HepG2 (cell line): ENCODE results near the gene FAM163B. TPM values are rescaled to one million over a fixed set of nuclear protein-coding genes. Genes with fewer than 3 reads are reported as not detected.

Source experiments
- ATAC-seq: fragments of 200-7000 bp; cut with Tn5 transposase; 3 replicates; pipeline ENCODE4 v1.9.1; 2020; ENCODE audit warnings: mild to moderate bottlenecking, moderate library complexity
- BruUV-seq: library from RNA; stranded (reverse); fragments of 400-500 nt; replicated peaks from 2 replicates; lab custom pipeline; 2021; lab: Mats Ljungman, UMichigan
- CTCF ChIA-PET: fragments of 300-600 bp; formaldehyde crosslinking; extraction: SDS; loops from one replicate; lab custom pipeline; 2021; ENCODE audit warnings: low total read pairs, inconsistent platforms, low intra/inter-chr PET ratio; lab: Yijun Ruan, JAX
- POLR2A ChIA-PET: fragments of 350-600 bp; sonication (Branson Sonifier 250); formaldehyde crosslinking; loops from one replicate; lab custom pipeline; 2020; ENCODE audit warnings: antibody characterized with exemption, inconsistent platforms; lab: Yijun Ruan, JAX
- DNase-seq: peaks from one replicate; pipeline ENCODE4 v3.0.0-alpha.2; 2015; ENCODE audit warnings: low spot score
- FAIRE-seq: peaks from 3 replicates; lab custom pipeline; 2011; peaks lifted over from hg19 to GRCh38; lab: Jason Lieb, UNC
- H2AFZ ChIP-seq: one replicate; pipeline ENCODE4 v1.6.1; 2011; ENCODE audit warnings: low read length, inconsistent platforms
- H3K27ac ChIP-seq: fragments of 300-600 bp; 3 replicates; pipeline ENCODE4 v1.8.0; 2011; ENCODE audit warnings: mixed run types, mild to moderate bottlenecking, mixed read lengths, low read length, inconsistent platforms; ENCODE audit not compliant: insufficient read depth; ENCODE audit errors: extremely low read length
- H3K27me3 ChIP-seq, 2 experiments: fragments of 200-600 bp in 1 of 2; 2 replicates in 1 of 2; 3 replicates in 1 of 2; pipeline versions ENCODE4 v1.6.0 to v1.8.0; 2011; ENCODE audit warnings: low read length in 2 of 2, mild to moderate bottlenecking in 2 of 2, moderate library complexity in 2 of 2, inconsistent platforms in 1 of 2; ENCODE audit not compliant: insufficient read depth in 2 of 2, control insufficient read depth in 1 of 2
- H3K36me3 ChIP-seq, 2 experiments: fragments of 200-600 bp in 1 of 2; replicated peaks in 1 of 2; 2 replicates in 1 of 2; 3 replicates in 1 of 2; pipeline versions ENCODE4 v1.5.1 to v1.8.0; 2011; ENCODE audit warnings: low read length in 2 of 2, inconsistent platforms in 1 of 2; ENCODE audit not compliant: insufficient read depth in 2 of 2, control insufficient read depth in 1 of 2
- H3K4me1 ChIP-seq: 2 replicates; pipeline ENCODE4 v1.5.1; 2012; ENCODE audit warnings: low read length, inconsistent platforms; ENCODE audit not compliant: insufficient read depth
- H3K4me2 ChIP-seq: 2 replicates; pipeline ENCODE4 v1.6.0; 2011; ENCODE audit warnings: low read depth, low read length, inconsistent platforms
- H3K4me3 ChIP-seq, 3 experiments: fragments of 200-600 bp in 1 of 3; sonication (generic), shearing (Covaris generic) in 1 of 3; replicated peaks in 1 of 3; 2 replicates each; pipeline ENCODE4 v1.5.1; 2011 to 2016; ENCODE audit warnings: low read length in 3 of 3, inconsistent platforms in 2 of 3, low read depth in 2 of 3, mild to moderate bottlenecking in 2 of 3, control low read depth in 1 of 3, mixed read lengths in 1 of 3; ENCODE audit not compliant: insufficient read depth in 1 of 3
- H3K79me2 ChIP-seq: one replicate; pipeline ENCODE4 v1.6.1; 2011; ENCODE audit warnings: low read length, inconsistent platforms; ENCODE audit not compliant: insufficient read depth
- H3K9ac ChIP-seq: 2 replicates; pipeline ENCODE4 v1.6.0; 2011; ENCODE audit warnings: mild to moderate bottlenecking, low read depth, low read length, inconsistent platforms; ENCODE audit not compliant: insufficient read depth
- H3K9me3 ChIP-seq: 2 replicates; pipeline ENCODE4 v1.5.1; 2012; ENCODE audit warnings: mild to moderate bottlenecking, low read length
- H4K20me1 ChIP-seq: 2 replicates; pipeline ENCODE4 v1.6.0; 2011; ENCODE audit warnings: inconsistent platforms, mild to moderate bottlenecking, low read length, moderate library complexity; ENCODE audit not compliant: insufficient read depth
- CTCF ChIP-seq: sonication (generic); formaldehyde crosslinking; IDR thresholded peaks from 2 replicates; pipeline ENCODE4 v1.5.0; 2020; ENCODE audit warnings: mild to moderate bottlenecking, missing genetic modification reagents, moderate library complexity
- EEA1 ChIP-seq: sonication (generic); formaldehyde crosslinking; IDR thresholded peaks from 2 replicates; pipeline ENCODE4 v1.5.1; 2020; ENCODE audit warnings: mild to moderate bottlenecking, missing genetic modification reagents, borderline replicate concordance
- ISL2 ChIP-seq: sonication (generic); formaldehyde crosslinking; IDR thresholded peaks from 2 replicates; pipeline ENCODE4 v1.5.0; 2020; ENCODE audit warnings: missing genetic modification reagents
- MTF2 ChIP-seq: sonication (generic); formaldehyde crosslinking; IDR thresholded peaks from 2 replicates; pipeline ENCODE4 v1.5.0; 2020; ENCODE audit warnings: missing genetic modification reagents, borderline replicate concordance
- RFXANK ChIP-seq: IDR thresholded peaks from 2 replicates; pipeline ENCODE4 v1.6.1; 2016
- SIX4 ChIP-seq: sonication (generic); formaldehyde crosslinking; IDR thresholded peaks from 2 replicates; pipeline ENCODE4 v1.4.0; 2020; ENCODE audit warnings: missing genetic modification reagents
- ZNF331 ChIP-seq: sonication (generic); formaldehyde crosslinking; IDR thresholded peaks from 2 replicates; pipeline ENCODE4 v1.4.0; 2020; ENCODE audit warnings: missing genetic modification reagents
- ZNF646 ChIP-seq: sonication (generic); formaldehyde crosslinking; IDR thresholded peaks from 2 replicates; pipeline ENCODE4 v1.9.0; 2021; ENCODE audit warnings: mild to moderate bottlenecking, missing genetic modification reagents
- WGBS: methylation state at CpG from one replicate; pipeline ENCODE4 v1.1.6; 2017; ENCODE audit warnings: low lambda C conversion rate; 5-methylcytosine and 5-hydroxymethylcytosine counted together
- in situ Hi-C: cut with HindIII; loops from 2 replicates; pipeline ENCODE4 v1.10.0; 2017; ENCODE audit warnings: low pct_unique_long_range_greater_than_20kb; ENCODE audit not compliant: extremely low pct_ligation_motif_present
- intact Hi-C: fragments of 100-400 bp; cut with micrococcal nuclease; formaldehyde crosslinking; loops from one replicate; pipeline ENCODE4 v1.10.0; 2022; ENCODE audit not compliant: unreplicated experiment
- polyA plus RNA-seq, 8 experiments: library from polyadenylated mRNA; depleted of rRNA in 3 of 8; stranded (reverse) in 7 of 8; unstranded in 1 of 8; fragments of >200 nt; fragmentation: Illumina TruSeq in 4 of 8; extraction: Trizol in 4 of 8; gene quantifications; 2 replicates each; pipeline versions ENCODE4 v1.2.1 to v1.2.3, GENCODE V29; 2011 to 2016; ENCODE audit warnings: low read depth in 4 of 8, missing spikeins in 1 of 8, mixed read lengths in 1 of 8; ENCODE audit not compliant: insufficient read depth in 1 of 8
- total RNA-seq, 5 experiments: library from RNA; depleted of rRNA; stranded (reverse); fragments of >200 nt; fragmentation: Illumina TruSeq; extraction: Trizol; gene quantifications; 2 replicates each; pipeline ENCODE4 v1.2.3, GENCODE V29; 2016; ENCODE audit warnings: low read depth in 1 of 5
- TF ChIP-seq, protein P1 (sequence below): sonication (generic); formaldehyde crosslinking; IDR thresholded peaks from 2 replicates; pipeline ENCODE4 v1.5.0; 2020; ENCODE audit warnings: mild to moderate bottlenecking, missing genetic modification reagents
- TF ChIP-seq, protein P2 (sequence below): sonication (generic); formaldehyde crosslinking; IDR thresholded peaks from 2 replicates; pipeline ENCODE4 v1.4.0; 2020; ENCODE audit warnings: mild to moderate bottlenecking, missing genetic modification reagents

The FAM163B gene
- total and polyA plus RNA-seq, 2 of the 13 experiments (the other 11 are each of a cell fraction or from before 2014, with no cell fraction given) = not detected

DNA sequence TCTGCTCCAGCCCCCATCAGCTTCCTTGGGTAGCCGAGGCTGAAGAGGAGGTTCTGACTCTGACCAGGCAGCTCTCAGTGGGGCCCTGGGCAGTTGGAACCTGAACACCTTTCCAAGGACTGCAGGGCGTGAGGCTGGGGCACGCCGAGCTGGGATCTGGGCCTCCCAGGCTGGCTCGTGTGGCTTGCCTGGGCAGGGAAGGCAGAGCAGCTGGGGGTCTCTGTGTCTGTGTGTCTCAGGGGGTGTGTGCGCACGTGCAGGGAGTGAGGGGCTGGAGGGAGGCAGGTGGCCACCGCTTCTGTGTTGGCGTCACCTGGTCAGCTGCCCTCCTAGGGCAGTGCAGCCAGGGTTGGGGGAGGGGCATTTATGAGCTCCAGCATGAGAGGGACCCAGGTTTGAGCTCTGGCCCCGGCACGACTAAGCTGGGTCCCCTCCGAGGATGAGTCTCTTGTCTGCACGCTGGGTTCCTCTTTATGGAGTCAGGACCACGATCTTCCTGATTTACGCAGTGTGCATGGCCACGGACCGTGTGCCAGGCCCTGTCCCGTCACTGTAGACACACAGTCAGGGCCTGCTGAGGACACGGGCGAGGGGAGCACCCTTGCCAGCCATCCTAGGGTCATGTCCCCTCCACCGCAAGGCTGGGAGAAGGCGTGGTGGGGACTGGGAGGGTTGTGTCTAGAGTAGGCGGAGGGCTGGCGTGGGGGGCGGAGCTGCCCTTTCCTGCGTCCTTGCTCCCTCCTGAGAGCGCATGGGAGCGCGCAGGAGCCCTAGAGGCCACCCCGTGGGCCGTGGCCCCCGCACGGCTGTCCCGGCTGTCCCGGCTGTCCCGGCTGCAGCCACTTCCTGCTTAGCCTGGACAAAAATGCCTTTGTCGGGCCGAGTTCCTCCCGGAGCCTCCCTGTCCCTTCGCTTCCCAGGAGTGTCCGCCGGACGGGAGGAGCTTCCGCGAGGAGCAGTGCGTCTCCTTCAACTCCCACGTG is 70.0 kb downstream of the FAM163B start:
- no peak for ATAC-seq
- Histone ChIP-seq H3K27me3 (peaks cover 0 to 1% of the 10 kb centered on the region in 2 experiments; a peak in 1 of 5 replicates), H3K4me1 (peaks cover 8% of the 10 kb centered on the region), H3K27ac (no peak overlapping the region), H3K9ac (no peak overlapping the region), H4K20me1 (0 out of 2 replicates have a peak, but pooled peaks cover 2% of the 10 kb centered on the region), H2AFZ (no peak overlapping the region), H3K79me2 (no peaks in the 10 kb centered on the region), H3K4me3 (no peak overlapping the region), H3K36me3 (no peaks in the 10 kb centered on the region; a peak in 1 of 5 replicates), H3K9me3 (no peaks in the 10 kb centered on the region), H3K4me2 (no peak overlapping the region)
- in situ Hi-C loops (loop anchor here (25.0 kb wide), 1 partner anchor 198 kb away; the partner anchor contains the start of gene SARDH), intact Hi-C loops (no loop called here)
- ChIA-PET POLR2A (no interaction called here), CTCF (no interaction called here)
- DNase-seq = no peak
- WGBS = 72% methylated on average over 17 of the region's 47 CpGs
- FAIRE-seq = no peak
- no TSS peak for BruUV-seq
- TF ChIP-seq MTF2 (CRISPR knock-in tag) (no peak), EEA1 (CRISPR knock-in tag) (no peak), SIX4 (no peak), ISL2 (CRISPR knock-in tag) (no peak), ZNF646 (CRISPR knock-in tag) (no peak), RFXANK (no peak), ZNF331 (no peak), CTCF (CRISPR knock-in tag) (no peak)
- TF ChIP-seq, protein P1, sequence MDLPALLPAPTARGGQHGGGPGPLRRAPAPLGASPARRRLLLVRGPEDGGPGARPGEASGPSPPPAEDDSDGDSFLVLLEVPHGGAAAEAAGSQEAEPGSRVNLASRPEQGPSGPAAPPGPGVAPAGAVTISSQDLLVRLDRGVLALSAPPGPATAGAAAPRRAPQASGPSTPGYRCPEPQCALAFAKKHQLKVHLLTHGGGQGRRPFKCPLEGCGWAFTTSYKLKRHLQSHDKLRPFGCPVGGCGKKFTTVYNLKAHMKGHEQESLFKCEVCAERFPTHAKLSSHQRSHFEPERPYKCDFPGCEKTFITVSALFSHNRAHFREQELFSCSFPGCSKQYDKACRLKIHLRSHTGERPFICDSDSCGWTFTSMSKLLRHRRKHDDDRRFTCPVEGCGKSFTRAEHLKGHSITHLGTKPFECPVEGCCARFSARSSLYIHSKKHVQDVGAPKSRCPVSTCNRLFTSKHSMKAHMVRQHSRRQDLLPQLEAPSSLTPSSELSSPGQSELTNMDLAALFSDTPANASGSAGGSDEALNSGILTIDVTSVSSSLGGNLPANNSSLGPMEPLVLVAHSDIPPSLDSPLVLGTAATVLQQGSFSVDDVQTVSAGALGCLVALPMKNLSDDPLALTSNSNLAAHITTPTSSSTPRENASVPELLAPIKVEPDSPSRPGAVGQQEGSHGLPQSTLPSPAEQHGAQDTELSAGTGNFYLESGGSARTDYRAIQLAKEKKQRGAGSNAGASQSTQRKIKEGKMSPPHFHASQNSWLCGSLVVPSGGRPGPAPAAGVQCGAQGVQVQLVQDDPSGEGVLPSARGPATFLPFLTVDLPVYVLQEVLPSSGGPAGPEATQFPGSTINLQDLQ = no peak
- TF ChIP-seq, protein P2, sequence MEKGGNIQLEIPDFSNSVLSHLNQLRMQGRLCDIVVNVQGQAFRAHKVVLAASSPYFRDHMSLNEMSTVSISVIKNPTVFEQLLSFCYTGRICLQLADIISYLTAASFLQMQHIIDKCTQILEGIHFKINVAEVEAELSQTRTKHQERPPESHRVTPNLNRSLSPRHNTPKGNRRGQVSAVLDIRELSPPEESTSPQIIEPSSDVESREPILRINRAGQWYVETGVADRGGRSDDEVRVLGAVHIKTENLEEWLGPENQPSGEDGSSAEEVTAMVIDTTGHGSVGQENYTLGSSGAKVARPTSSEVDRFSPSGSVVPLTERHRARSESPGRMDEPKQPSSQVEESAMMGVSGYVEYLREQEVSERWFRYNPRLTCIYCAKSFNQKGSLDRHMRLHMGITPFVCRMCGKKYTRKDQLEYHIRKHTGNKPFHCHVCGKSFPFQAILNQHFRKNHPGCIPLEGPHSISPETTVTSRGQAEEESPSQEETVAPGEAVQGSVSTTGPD (CRISPR knock-in tag) = no peak
